Measurements from ENCODE around the gene PRXL2B. TPM values are rescaled to one million over a fixed set of nuclear protein-coding genes. Genes with fewer than 3 reads are reported as not detected.

The PRXL2B gene
- total RNA-seq = 8.2 TPM
- long read RNA-seq, transcript PRXL2B-204 (7 exons, 2,749 nt) = major isoform, 6 of 18 reads
- long read RNA-seq, partial matches to known transcripts = 2 of 18 reads
- long read RNA-seq, other reads (novel, unspliced or antisense) = 9 of 18 reads

GRCh38 chr1:2586154-2587070 is at the start of gene PRXL2B:
TSS of gene PRXL2B (plus strand) at chr1:2586777. CDS start at chr1:2586886, 109 bp downstream.
- Histone ChIP-seq H3K27me3 (ENCODE audit: low read depth) (no peaks in the 10 kb centered on the region), H3K9me3 (replicated peaks) (no peaks in the 10 kb centered on the region), H3K36me3 (peaks cover 10% of the 10 kb centered on the region), H3K4me1 (peaks cover 40% of the 10 kb centered on the region), H3K4me3 (peak within 1 kb of the TSS; percentile 86), H3K27ac (replicated peaks) (peak within 1 kb of the TSS; percentile 98)
- no peak for TF ChIP-seq CTCF (IDR thresholded peaks at IDR 0.05; ENCODE audit: borderline replicate concordance)
- intact Hi-C loops (cut with micrococcal nuclease) = no loop called here
- peak; percentile 100 for DNase-seq

GRCh38 chr1:2537784-2538115 is 48.8 kb upstream of the PRXL2B start:
- Histone ChIP-seq H3K27ac (replicated peaks) (no peak overlapping the region), H3K27me3 (ENCODE audit: low read depth) (peaks cover 77% of the 10 kb centered on the region), H3K9me3 (replicated peaks) (no peaks in the 10 kb centered on the region), H3K4me1 (peaks cover 47% of the 10 kb centered on the region), H3K36me3 (no peaks in the 10 kb centered on the region), H3K4me3 (no peak overlapping the region)
- no peak for TF ChIP-seq CTCF (IDR thresholded peaks at IDR 0.05; ENCODE audit: borderline replicate concordance)
- intact Hi-C loops (cut with micrococcal nuclease) = no loop called here
- no peak for DNase-seq

GRCh38 chr1:2538376-2538775 is 48.2 kb upstream of the PRXL2B start:
- no peak overlapping the region for H3K4me3 ChIP-seq
- no peaks in the 10 kb centered on the region for H3K36me3 ChIP-seq
- intact Hi-C loops (cut with micrococcal nuclease) = no loop called here
- H3K27ac ChIP-seq (replicated peaks) = no peak overlapping the region
- no peak for DNase-seq
- no peaks in the 10 kb centered on the region for H3K9me3 ChIP-seq (replicated peaks)
- peaks cover 77% of the 10 kb centered on the region for H3K27me3 ChIP-seq (ENCODE audit: low read depth)
- peaks cover 53% of the 10 kb centered on the region for H3K4me1 ChIP-seq
- no peak for TF ChIP-seq CTCF (IDR thresholded peaks at IDR 0.05; ENCODE audit: borderline replicate concordance)

GRCh38 chr1:2538872-2539271 is 47.7 kb upstream of the PRXL2B start:
- Histone ChIP-seq H3K4me3 (no peak overlapping the region), H3K36me3 (no peaks in the 10 kb centered on the region), H3K4me1 (peaks cover 58% of the 10 kb centered on the region), H3K27ac (replicated peaks) (no peak overlapping the region), H3K9me3 (replicated peaks) (no peaks in the 10 kb centered on the region), H3K27me3 (ENCODE audit: low read depth) (peaks cover 75% of the 10 kb centered on the region)
- TF ChIP-seq CTCF (IDR thresholded peaks at IDR 0.05; ENCODE audit: borderline replicate concordance) = no peak
- intact Hi-C loops (cut with micrococcal nuclease) = no loop called here
- no peak for DNase-seq

- TF ChIP-seq CTCF (IDR thresholded peaks at IDR 0.05; ENCODE audit: borderline replicate concordance) = peak; percentile 31
These were observed 47.2 kb upstream of the PRXL2B start for GRCh38 chr1:2539312-2539907.

More at GRCh38 chr1:2539312-2539907, 47.2 kb upstream of the PRXL2B start:
- Histone ChIP-seq H3K36me3 (no peaks in the 10 kb centered on the region), H3K4me1 (peaks cover 61% of the 10 kb centered on the region), H3K9me3 (replicated peaks) (no peaks in the 10 kb centered on the region), H3K27me3 (ENCODE audit: low read depth) (peaks cover 69% of the 10 kb centered on the region), H3K4me3 (no peak overlapping the region), H3K27ac (replicated peaks) (no peak overlapping the region)
- intact Hi-C loops (cut with micrococcal nuclease) = no loop called here
- DNase-seq = no peak
